Neural cell (in vitro differentiated cells): Measurements from ENCODE around the gene STRA6.

Experiments used
- SMC3 ChIP-seq: fragments of 450-650 bp; conservative IDR thresholded peaks from 2 replicates; pipeline ENCODE4 v1.6.1; 2014; ENCODE audit warnings: antibody characterized with exemption, mild to moderate bottlenecking, moderate library complexity; ENCODE audit not compliant: poor library complexity
- TF ChIP-seq, protein P1 (sequence below): fragments of 450-650 bp; IDR thresholded peaks from 2 replicates; pipeline ENCODE4 v1.5.1; 2014; ENCODE audit warnings: antibody characterized with exemption, mild to moderate bottlenecking, moderate library complexity; ENCODE audit not compliant: poor library complexity, severe bottlenecking

DNA sequence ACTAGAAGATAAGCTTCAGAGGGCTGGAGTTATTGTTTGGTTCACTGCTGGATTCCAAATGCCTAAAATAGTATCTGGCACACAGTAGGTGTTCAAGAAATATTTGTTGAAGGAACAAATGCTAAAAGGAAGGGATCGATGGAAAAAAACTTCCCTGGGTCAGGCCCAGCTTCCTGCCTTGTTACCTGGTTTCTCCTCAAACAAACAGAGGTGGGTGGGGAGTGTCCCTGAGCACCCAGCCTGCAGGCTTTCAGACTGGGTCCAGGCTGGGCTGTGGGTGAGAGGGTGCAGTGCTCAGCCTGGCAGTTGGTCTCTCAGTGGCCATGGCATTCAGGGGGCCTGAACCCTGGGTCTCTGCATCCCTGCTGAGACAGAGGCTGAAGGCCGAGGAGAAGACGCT is 14.4 kb upstream of the STRA6 start:
- TF ChIP-seq SMC3: no peak
- TF ChIP-seq, protein P1, sequence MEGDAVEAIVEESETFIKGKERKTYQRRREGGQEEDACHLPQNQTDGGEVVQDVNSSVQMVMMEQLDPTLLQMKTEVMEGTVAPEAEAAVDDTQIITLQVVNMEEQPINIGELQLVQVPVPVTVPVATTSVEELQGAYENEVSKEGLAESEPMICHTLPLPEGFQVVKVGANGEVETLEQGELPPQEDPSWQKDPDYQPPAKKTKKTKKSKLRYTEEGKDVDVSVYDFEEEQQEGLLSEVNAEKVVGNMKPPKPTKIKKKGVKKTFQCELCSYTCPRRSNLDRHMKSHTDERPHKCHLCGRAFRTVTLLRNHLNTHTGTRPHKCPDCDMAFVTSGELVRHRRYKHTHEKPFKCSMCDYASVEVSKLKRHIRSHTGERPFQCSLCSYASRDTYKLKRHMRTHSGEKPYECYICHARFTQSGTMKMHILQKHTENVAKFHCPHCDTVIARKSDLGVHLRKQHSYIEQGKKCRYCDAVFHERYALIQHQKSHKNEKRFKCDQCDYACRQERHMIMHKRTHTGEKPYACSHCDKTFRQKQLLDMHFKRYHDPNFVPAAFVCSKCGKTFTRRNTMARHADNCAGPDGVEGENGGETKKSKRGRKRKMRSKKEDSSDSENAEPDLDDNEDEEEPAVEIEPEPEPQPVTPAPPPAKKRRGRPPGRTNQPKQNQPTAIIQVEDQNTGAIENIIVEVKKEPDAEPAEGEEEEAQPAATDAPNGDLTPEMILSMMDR: no peak
